ENCODE measurements around the gene PAGE2. TPM values are rescaled to one million over a fixed set of nuclear protein-coding genes. Genes with fewer than 3 reads are reported as not detected.

The PAGE2 gene
- total and polyA plus RNA-seq, 9 donors: not detected

DNA sequence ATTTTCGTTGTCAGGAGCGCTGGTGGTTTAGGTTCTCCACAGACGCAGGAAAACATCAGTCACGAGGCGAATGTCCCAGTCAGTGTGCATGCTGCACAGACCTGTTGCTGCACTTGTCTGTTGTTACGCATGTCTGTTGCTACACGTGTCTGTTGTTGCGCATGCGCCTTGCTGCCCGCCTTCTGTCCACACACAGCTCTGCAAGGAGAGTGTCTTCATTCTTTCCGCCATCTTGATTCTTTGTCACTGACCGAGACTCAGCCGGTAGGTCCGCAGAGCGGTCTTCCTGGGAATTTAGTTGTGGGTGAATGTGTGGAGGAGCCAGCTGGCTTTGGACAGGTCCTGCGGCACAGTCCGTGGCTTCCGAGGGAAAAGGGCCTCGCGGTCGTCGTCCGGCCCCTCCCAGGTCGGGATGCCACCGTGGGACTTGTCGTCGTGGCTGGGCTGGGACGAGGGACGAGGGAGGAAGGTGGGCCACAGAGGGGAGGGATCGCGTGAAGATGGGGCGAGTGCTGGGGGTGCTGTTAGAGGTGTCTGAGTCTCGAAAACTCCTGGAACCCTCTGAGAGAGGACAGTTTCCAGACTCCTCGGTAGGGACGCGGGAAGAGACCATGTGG, 13.9 kb upstream of the PAGE2 start, which contains the start of gene PAGE2B:
Gene PAGE2B (plus strand): TSS at position 180 of the 617 bp plus-strand sequence. CDS start 1,012 bp downstream, outside the sequence.
- Histone ChIP-seq H3K4me1 (ENCODE audit: insufficient read depth) (no peaks in the 10 kb centered on the region), H3K36me3 (no peaks in the 10 kb centered on the region), H3K4me3 (no peak within 1 kb of the TSS), H3K27ac (no peak within 1 kb of the TSS), H3K9me3 (no peaks in the 10 kb centered on the region), H3K27me3 (no peaks in the 10 kb centered on the region)
- no peak for DNase-seq
- TF ChIP-seq, protein P1, sequence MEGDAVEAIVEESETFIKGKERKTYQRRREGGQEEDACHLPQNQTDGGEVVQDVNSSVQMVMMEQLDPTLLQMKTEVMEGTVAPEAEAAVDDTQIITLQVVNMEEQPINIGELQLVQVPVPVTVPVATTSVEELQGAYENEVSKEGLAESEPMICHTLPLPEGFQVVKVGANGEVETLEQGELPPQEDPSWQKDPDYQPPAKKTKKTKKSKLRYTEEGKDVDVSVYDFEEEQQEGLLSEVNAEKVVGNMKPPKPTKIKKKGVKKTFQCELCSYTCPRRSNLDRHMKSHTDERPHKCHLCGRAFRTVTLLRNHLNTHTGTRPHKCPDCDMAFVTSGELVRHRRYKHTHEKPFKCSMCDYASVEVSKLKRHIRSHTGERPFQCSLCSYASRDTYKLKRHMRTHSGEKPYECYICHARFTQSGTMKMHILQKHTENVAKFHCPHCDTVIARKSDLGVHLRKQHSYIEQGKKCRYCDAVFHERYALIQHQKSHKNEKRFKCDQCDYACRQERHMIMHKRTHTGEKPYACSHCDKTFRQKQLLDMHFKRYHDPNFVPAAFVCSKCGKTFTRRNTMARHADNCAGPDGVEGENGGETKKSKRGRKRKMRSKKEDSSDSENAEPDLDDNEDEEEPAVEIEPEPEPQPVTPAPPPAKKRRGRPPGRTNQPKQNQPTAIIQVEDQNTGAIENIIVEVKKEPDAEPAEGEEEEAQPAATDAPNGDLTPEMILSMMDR (IDR thresholded peaks at IDR 0.05): no peak
- TF ChIP-seq EP300 (IDR thresholded peaks at IDR 0.05) (no peak), POLR2A (IDR thresholded peaks at IDR 0.05) (no peak)
- 78 to 83% (median 83%) methylated on average over 36 of the region's 36 CpGs for WGBS, 3 donors
- intact Hi-C loops (cut with DNase I): no loop called here

DNA sequence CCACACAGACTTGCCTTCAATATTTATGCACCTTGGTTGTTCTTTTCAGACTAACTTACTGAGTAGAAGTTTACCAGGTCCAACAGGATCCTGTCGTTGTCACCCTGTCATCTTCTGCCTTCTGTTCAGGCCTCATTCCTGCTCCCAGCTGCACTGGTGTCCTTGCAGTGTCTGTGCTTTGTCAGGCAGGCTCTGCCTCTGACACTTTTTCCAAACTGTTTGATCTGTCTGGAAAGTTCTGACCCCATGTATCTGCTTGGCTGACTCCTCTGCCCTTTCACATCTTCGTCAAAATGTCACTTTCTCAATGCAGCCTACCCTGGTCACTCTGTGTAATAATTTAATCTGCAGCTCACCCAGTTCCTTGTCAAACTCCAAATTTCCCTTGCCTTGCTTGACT, 9.9 kb downstream of the PAGE2 start:
- Histone ChIP-seq H3K4me3 (no peak overlapping the region), H3K4me1 (ENCODE audit: insufficient read depth) (no peaks in the 10 kb centered on the region), H3K27me3 (no peaks in the 10 kb centered on the region), H3K36me3 (no peaks in the 10 kb centered on the region), H3K9me3 (no peaks in the 10 kb centered on the region), H3K27ac (no peak overlapping the region)
- TF ChIP-seq POLR2A (IDR thresholded peaks at IDR 0.05): no peak
- TF ChIP-seq, protein P1 (IDR thresholded peaks at IDR 0.05): no peak
- TF ChIP-seq EP300 (IDR thresholded peaks at IDR 0.05): no peak
- WGBS, 3 donors: 20 to 32% (median 27%) methylated on average over 2 of the region's 2 CpGs
- intact Hi-C loops (cut with DNase I): no loop called here
- DNase-seq: no peak

DNA sequence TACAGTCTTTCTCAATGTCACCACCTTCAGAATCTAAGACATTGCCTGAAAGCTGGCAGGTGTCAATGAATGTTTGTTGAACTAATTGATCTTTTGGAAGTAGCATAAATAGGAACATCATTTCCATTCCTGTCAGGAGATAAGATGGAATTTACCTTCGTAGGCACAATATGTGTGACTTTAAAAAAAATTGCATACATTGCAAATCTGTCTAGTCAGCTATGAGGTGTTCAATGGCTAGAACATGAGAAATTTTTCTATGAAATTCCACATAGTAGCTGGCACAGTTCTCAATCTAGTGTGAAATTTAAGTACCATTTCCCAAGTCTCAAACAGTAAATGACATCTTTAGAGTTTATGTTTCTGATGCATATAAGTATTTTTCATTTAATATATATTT, 10.3 kb downstream of the PAGE2 start:
- DNase-seq: no peak
- Histone ChIP-seq H3K4me3 (no peak overlapping the region), H3K27me3 (no peaks in the 10 kb centered on the region), H3K9me3 (no peaks in the 10 kb centered on the region), H3K36me3 (no peaks in the 10 kb centered on the region), H3K27ac (no peak overlapping the region), H3K4me1 (ENCODE audit: insufficient read depth) (no peaks in the 10 kb centered on the region)
- intact Hi-C loops (cut with DNase I): no loop called here
- WGBS, 3 donors: 41 to 65% (median 51%) methylated on average over 1 of the region's 1 CpG
- TF ChIP-seq POLR2A (IDR thresholded peaks at IDR 0.05) (no peak), EP300 (IDR thresholded peaks at IDR 0.05) (no peak)
- TF ChIP-seq, protein P1 (IDR thresholded peaks at IDR 0.05): no peak

DNA sequence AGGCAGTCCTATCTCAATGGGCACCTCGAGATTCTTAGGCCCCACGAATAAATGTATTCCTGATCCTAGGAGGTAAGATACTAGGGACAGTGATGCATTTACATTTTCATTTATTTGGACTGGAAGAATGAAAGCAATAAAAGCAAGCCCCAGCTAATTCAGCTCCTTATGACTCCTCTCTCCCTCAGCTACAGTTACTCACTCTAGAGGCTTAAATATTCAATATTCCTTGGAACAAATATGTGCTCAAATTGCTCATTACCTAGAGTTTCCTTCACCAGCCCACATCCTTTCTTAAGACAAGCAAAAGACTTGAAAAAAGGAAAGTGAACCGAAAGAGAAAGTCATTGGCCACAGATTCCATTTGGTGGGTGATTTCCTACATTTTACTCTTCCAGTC, 13.9 kb downstream of the PAGE2 start:
- no peaks in the 10 kb centered on the region for H3K27me3 ChIP-seq
- TF ChIP-seq EP300 (IDR thresholded peaks at IDR 0.05) (no peak), POLR2A (IDR thresholded peaks at IDR 0.05) (no peak)
- TF ChIP-seq, protein P1 (IDR thresholded peaks at IDR 0.05): no peak
- no peaks in the 10 kb centered on the region for H3K9me3 ChIP-seq
- H3K4me3 ChIP-seq: no peak overlapping the region
- no peaks in the 10 kb centered on the region for H3K36me3 ChIP-seq
- no peaks in the 10 kb centered on the region for H3K4me1 ChIP-seq (ENCODE audit: insufficient read depth)
- intact Hi-C loops (cut with DNase I): no loop called here
- 58 to 68% (median 62%) methylated on average over 3 of the region's 3 CpGs for WGBS, 3 donors
- no peak overlapping the region for H3K27ac ChIP-seq
- no peak for DNase-seq
